AG04450 (cell line): ENCODE measurements around the gene ILDR2. TPM values are rescaled to one million over a fixed set of nuclear protein-coding genes. Genes with fewer than 3 reads are reported as not detected.

Experiments
- CTCF ChIA-PET: fragments of 300-600, 350-600 bp; formaldehyde crosslinking; extraction: SDS; loops from one replicate; lab custom pipeline; 2022; ENCODE audit warnings: antibody characterized with exemption, inconsistent platforms; lab: Charles Lee
- POLR2A ChIA-PET: fragments of 350-600 bp; formaldehyde crosslinking; extraction: SDS; loops from one replicate; lab custom pipeline; 2021; ENCODE audit warnings: antibody characterized with exemption, inconsistent platforms; lab: Yijun Ruan, JAX
- DNase-seq: peaks from one replicate; pipeline ENCODE4 v3.0.0-alpha.2; 2011; ENCODE audit warnings: low read depth, low spot score
- H3K27ac ChIP-seq: one replicate; pipeline ENCODE4 v1.5.1; 2012; ENCODE audit warnings: low read depth, low read length, control low read depth
- H3K27me3 ChIP-seq: one replicate; pipeline ENCODE4 v1.6.0; 2012; ENCODE audit warnings: low read length; ENCODE audit not compliant: control insufficient read depth, insufficient read depth
- H3K4me3 ChIP-seq: 2 replicates; pipeline ENCODE4 v1.5.1; 2011; ENCODE audit warnings: mild to moderate bottlenecking, low read depth, low read length, control low read depth
- H3K9me3 ChIP-seq: 2 replicates; pipeline ENCODE4 v1.5.1; 2012; ENCODE audit warnings: low read length; ENCODE audit not compliant: control insufficient read depth, insufficient read depth
- CTCF ChIP-seq: IDR thresholded peaks from 2 replicates; pipeline ENCODE4 v1.5.1; 2011; ENCODE audit warnings: low read depth, low read length, control low read depth, inconsistent platforms
- polyA plus RNA-seq: library from polyadenylated mRNA; depleted of rRNA; stranded (reverse); fragments of >200 nt; gene quantifications from 2 replicates; pipeline ENCODE4 v1.2.3, GENCODE V29; 2011

The ILDR2 gene
- polyA plus RNA-seq, 1 experiment, result 0.10 TPM

GRCh38 chr1:166948856-166949350 is 26.4 kb downstream of the ILDR2 start:
- H3K27ac ChIP-seq, result no peak overlapping the region
- peaks cover 11% of the 10 kb centered on the region for H3K27me3 ChIP-seq
- H3K4me3 ChIP-seq, result no peak overlapping the region
- no peak for TF ChIP-seq CTCF
- ChIA-PET CTCF (no interaction called here), POLR2A (no interaction called here)
- no peaks in the 10 kb centered on the region for H3K9me3 ChIP-seq
- DNase-seq, result no peak

GRCh38 chr1:166947398-166948043 is 27.8 kb downstream of the ILDR2 start:
- POLR2A ChIA-PET, result interaction anchor here (0.7 kb wide), 1 partner anchor 109 kb away, joined by 4 read pairs; the partner anchor contains the start of gene POGK
- CTCF ChIA-PET, result no interaction called here
- Histone ChIP-seq H3K9me3 (no peaks in the 10 kb centered on the region), H3K27me3 (peaks cover 11% of the 10 kb centered on the region), H3K4me3 (peak overlapping the region; percentile 22; the same call in 1 of the 2 replicates), H3K27ac (no peak overlapping the region)
- DNase-seq, result no peak
- TF ChIP-seq CTCF, result no peak

- DNase-seq, result peak; percentile 11
- no peaks in the 10 kb centered on the region for H3K9me3 ChIP-seq
- peaks cover 11% of the 10 kb centered on the region for H3K27me3 ChIP-seq
- TF ChIP-seq CTCF, result no peak
- no peak overlapping the region for H3K4me3 ChIP-seq
- H3K27ac ChIP-seq, result no peak overlapping the region
- POLR2A ChIA-PET, result no interaction called here
- CTCF ChIA-PET, result interaction anchor here (2.8 kb wide), 1 partner anchor 115 kb away, joined by 8 read pairs; no protein-coding TSS in a partner anchor
Measured at GRCh38 chr1:166944186-166944967, 31.0 kb downstream of the ILDR2 start.

- ChIA-PET CTCF (no interaction called here), POLR2A (no interaction called here)
- H3K4me3 ChIP-seq, result no peak overlapping the region
- no peak overlapping the region for H3K27ac ChIP-seq
- H3K27me3 ChIP-seq, result peaks cover 3% of the 10 kb centered on the region
- H3K9me3 ChIP-seq, result no peaks in the 10 kb centered on the region
- no peak for TF ChIP-seq CTCF
- no peak for DNase-seq
Measured at GRCh38 chr1:166939741-166940375, 35.5 kb downstream of the ILDR2 start.
